ENCODE measurements around the gene KDM5A. TPM values are rescaled to one million over a fixed set of nuclear protein-coding genes. Genes with fewer than 3 reads are reported as not detected.

KDM5A gene
- polyA plus RNA-seq, 2 of the 4 experiments (the other 2 are of a cell fraction), result 18.8 to 42.6 TPM

DNA sequence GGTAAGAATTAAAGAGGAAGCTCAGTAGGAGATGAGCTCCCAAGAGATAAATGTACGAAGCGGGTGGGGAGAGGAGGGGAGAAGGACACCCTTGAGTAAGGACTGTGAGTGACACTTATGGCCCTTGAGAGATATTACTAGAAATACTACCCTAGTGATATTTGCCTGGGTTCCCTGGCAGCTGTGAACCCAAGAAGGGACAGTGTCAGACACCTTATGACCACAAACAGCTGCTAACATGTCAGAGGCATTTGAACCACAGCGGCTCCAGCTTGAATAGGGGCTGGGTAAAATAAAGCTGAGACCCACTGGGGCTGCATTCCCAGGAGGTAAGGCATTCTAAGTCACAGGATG lies 155.5 kb downstream of the KDM5A start (continued):
- TF ChIP-seq NFE2L2 (conservative IDR thresholded peaks at IDR 0.05; ENCODE audit: low read length) (no peak), HOXB13 (CRISPR knock-in tag; IDR thresholded peaks at IDR 0.05; ENCODE audit: low read depth) (no peak), CBX8 (IDR thresholded peaks at IDR 0.05) (no peak)

DNA sequence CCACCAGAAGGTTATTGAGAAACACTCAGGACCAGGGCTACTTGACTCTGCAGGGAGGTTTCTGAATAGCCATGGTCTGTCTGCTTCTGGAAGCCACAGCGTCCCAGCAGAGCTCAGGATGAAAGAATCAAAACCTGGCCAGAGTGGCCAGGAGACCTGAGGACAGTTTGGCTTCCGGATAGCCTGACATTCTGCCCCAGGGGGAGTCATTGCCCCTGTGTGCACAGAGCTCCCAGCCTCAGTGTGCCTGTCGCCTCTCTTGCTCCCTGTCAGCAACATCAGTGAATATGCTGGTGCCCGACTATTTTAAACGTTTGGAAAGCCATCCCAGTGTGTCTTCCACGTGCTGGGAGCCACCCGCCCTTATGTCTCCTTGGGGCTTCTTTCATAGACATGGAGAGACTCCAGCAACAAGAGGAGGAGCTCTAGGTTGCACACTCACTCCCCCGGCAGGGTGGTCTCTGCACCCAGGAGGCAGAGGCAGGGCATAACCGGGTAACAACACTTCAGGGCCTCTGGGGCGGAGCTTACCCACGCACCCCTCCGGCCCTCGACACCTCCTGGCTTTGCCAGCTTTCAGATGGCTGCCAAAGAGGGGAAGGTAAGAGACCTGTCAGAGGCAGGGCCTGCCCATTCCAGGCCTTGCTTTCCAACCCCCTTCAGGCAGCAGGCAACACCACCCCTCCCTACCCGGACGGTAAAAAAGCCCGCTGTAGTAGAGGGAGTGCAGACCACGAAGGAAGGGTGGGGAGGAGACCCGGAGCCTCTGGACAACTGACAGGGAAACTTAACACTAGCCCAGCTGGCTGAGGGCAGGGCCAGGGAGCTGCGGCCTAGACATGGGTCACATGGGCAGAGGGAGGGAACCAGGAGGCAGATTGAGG lies 156.1 kb downstream of the KDM5A start:
- 0 out of 3 replicates have a peak, but pooled peaks cover 4% of the 10 kb centered on the region for H3K4me1 ChIP-seq
- WGBS (ENCODE audit: missing lambda C conversion rate), result 65% methylated on average over 13 of the region's 19 CpGs
- ChIA-PET CTCF (interaction anchor here (1.8 to 5.3 kb wide), 3 partner anchors 10 to 23 kb away, joined by 3 to 19 read pairs (median 13); no protein-coding TSS in a partner anchor), POLR2A (no interaction called here)
- ATAC-seq (no peak), FAIRE-seq (no peak), DNase-seq (ENCODE audit: low read depth in 1 of 2, low spot score in 1 of 2) (no peak)
- no peak overlapping the region for H3K4me2 ChIP-seq
- peaks cover 2% of the 10 kb centered on the region; the same call in 1 of the 3 replicates for H3K9me3 ChIP-seq
- TF ChIP-seq CBX8 (IDR thresholded peaks at IDR 0.05) (no peak), CHD2 (IDR thresholded peaks at IDR 0.05; ENCODE audit: low read length, partially characterized antibody) (no peak), POLR2AphosphoS2 (conservative IDR thresholded peaks at IDR 0.05; ENCODE audit: low read length) (no peak), ZFP36 (IDR thresholded peaks at IDR 0.05; ENCODE audit: borderline replicate concordance, partially characterized antibody) (no peak), PHF8 (IDR thresholded peaks at IDR 0.05; ENCODE audit: borderline replicate concordance, low read depth) (no peak), HDAC2 (IDR thresholded peaks at IDR 0.05) (no peak), CBX2 (IDR thresholded peaks at IDR 0.05; ENCODE audit: borderline replicate concordance, low read depth) (no peak), RARB (CRISPR knock-in tag; IDR thresholded peaks at IDR 0.05) (no peak), JUN (IDR thresholded peaks at IDR 0.05) (no peak), BCL3 (IDR thresholded peaks at IDR 0.05) (no peak)
- no peak overlapping the region for H3K27ac ChIP-seq
- H3K4me3 ChIP-seq, result no peak overlapping the region

GRCh38 chr12:230925-231671 lies 158.0 kb downstream of the KDM5A start:
- H3K4me2 ChIP-seq, result no peak overlapping the region
- ChIA-PET CTCF (interaction anchor here (1.9 to 5.3 kb wide), 4 partner anchors 8 to 14 kb away, joined by 7 to 19 read pairs (median 12); no protein-coding TSS in a partner anchor), POLR2A (no interaction called here)
- no peak for TF ChIP-seq GATA3 (IDR thresholded peaks at IDR 0.05; ENCODE audit: borderline replicate concordance)
- no peak for TF ChIP-seq BHLHE40 (IDR thresholded peaks at IDR 0.05; ENCODE audit: low read depth, low read length)
- no peak for TF ChIP-seq TP53 (CRISPR knock-in tag; IDR thresholded peaks at IDR 0.05)
- no peak for TF ChIP-seq ATOH8 (CRISPR knock-in tag; IDR thresholded peaks at IDR 0.05; ENCODE audit: low read depth)
- no peak for TF ChIP-seq TFCP2L1 (CRISPR knock-in tag; IDR thresholded peaks at IDR 0.05)
- TF ChIP-seq NFE2L2 (conservative IDR thresholded peaks at IDR 0.05; ENCODE audit: low read length), result no peak
- no peak for TF ChIP-seq HOXA7 (CRISPR knock-in tag; IDR thresholded peaks at IDR 0.05)
- TF ChIP-seq FOSB (CRISPR knock-in tag; IDR thresholded peaks at IDR 0.05), result no peak
- no peak for TF ChIP-seq SMC3 (IDR thresholded peaks at IDR 0.05)
- no peak for TF ChIP-seq HES2 (IDR thresholded peaks at IDR 0.05)
- TF ChIP-seq HOXB13 (CRISPR knock-in tag; IDR thresholded peaks at IDR 0.05; ENCODE audit: low read depth), result no peak
- no peak for TF ChIP-seq BCL3 (IDR thresholded peaks at IDR 0.05)
- no peak overlapping the region for H3K4me3 ChIP-seq
- H3K4me1 ChIP-seq, result no peaks in the 10 kb centered on the region
- ATAC-seq (no peak), FAIRE-seq (no peak), DNase-seq (ENCODE audit: low read depth in 1 of 2, low spot score in 1 of 2) (no peak)
- H3K27ac ChIP-seq, result no peak overlapping the region
- WGBS (ENCODE audit: missing lambda C conversion rate), result 49% methylated on average over 14 of the region's 14 CpGs
- H3K9me3 ChIP-seq, result peaks cover 2% of the 10 kb centered on the region; the same call in 1 of the 3 replicates
